Tibial nerve (tissue), 4 donors: Measurements from ENCODE around the gene PIN1. TPM values are rescaled to one million over a fixed set of nuclear protein-coding genes. Genes with fewer than 3 reads are reported as not detected.

ENCODE experiments used
- DNase-seq, 2 donors: peaks; one replicate each; pipeline ENCODE4 v3.0.0-alpha.2; 2019; ENCODE audit warnings: low spot score in 2 of 2
- H3K27ac ChIP-seq, 4 donors: fragments of 200-600 bp; sonication (generic) in 3 of 4; one replicate each; pipeline ENCODE4 v1.5.1; 2017 to 2019; ENCODE audit warnings: mild to moderate bottlenecking in 1 of 4
- H3K27me3 ChIP-seq, 2 donors: fragments of 200-600 bp; sonication (generic) in 1 of 2; one replicate each; pipeline versions ENCODE4 v1.5.1 to v1.6.0; 2017 to 2019
- H3K36me3 ChIP-seq, 3 donors: fragments of 200-600 bp; sonication (generic); one replicate each; pipeline ENCODE4 v1.5.1; 2018 to 2019
- H3K4me1 ChIP-seq, 4 donors: fragments of 200-600 bp; sonication (generic) in 3 of 4; one replicate each; pipeline ENCODE4 v1.5.1; 2017 to 2019
- H3K4me3 ChIP-seq, 4 donors: fragments of 200-600 bp; sonication (generic) in 3 of 4; one replicate each; pipeline ENCODE4 v1.5.1; 2017 to 2019; ENCODE audit warnings: mild to moderate bottlenecking in 1 of 4, moderate library complexity in 1 of 4
- H3K9me3 ChIP-seq, 4 donors: fragments of 200-600 bp; sonication (generic) in 3 of 4; one replicate each; pipeline ENCODE4 v1.5.1; 2017 to 2019
- CTCF ChIP-seq, 5 experiments: fragments of 200-600 bp in 3 of 5; fragments of 450-650 bp in 2 of 5; sonication (generic) in 3 of 5; IDR thresholded peaks; one replicate each; pipeline ENCODE4 v1.5.1; 2016 to 2019; ENCODE audit warnings: antibody characterized with exemption in 5 of 5, mild to moderate bottlenecking in 3 of 5, moderate library complexity in 2 of 5
- EP300 ChIP-seq, 2 donors: sonication (generic); formaldehyde crosslinking; IDR thresholded peaks; one replicate each; pipeline ENCODE4 v1.6.1; 2017; ENCODE audit warnings: antibody characterized with exemption in 2 of 2, mild to moderate bottlenecking in 1 of 2
- POLR2A ChIP-seq, 2 donors: fragments of 450-650 bp; IDR thresholded peaks; one replicate each; pipeline ENCODE4 v1.6.1; 2017; ENCODE audit warnings: antibody characterized with exemption in 2 of 2, mild to moderate bottlenecking in 2 of 2, moderate library complexity in 2 of 2
- WGBS, 2 donors: methylation state at CpG; one replicate each; pipeline ENCODE4 v1.1.5; 2018; 5-methylcytosine and 5-hydroxymethylcytosine counted together
- total RNA-seq, 4 donors: library from RNA; depleted of rRNA; stranded (reverse); fragments of >200 nt; gene quantifications; one replicate each; pipeline ENCODE4 v1.1.0, GENCODE V29; 2016

Gene PIN1
- total RNA-seq, 4 donors from 2014 or later, result 90.6 to 124 (median 103) TPM

GRCh38 chr19:9863759-9864158 is 28.6 kb downstream of the PIN1 start:
- WGBS, 2 donors, result 85 to 91% methylated on average over 5 of the region's 5 CpGs
- no peak overlapping the region for H3K27ac ChIP-seq

GRCh38 chr19:9865732-9866501 is 30.8 kb downstream of the PIN1 start:
- no peaks in the 10 kb centered on the region for H3K9me3 ChIP-seq
- H3K4me1 ChIP-seq, result no peaks in the 10 kb centered on the region
- DNase-seq, result no peak
- no peak overlapping the region for H3K27ac ChIP-seq
- H3K4me3 ChIP-seq, result no peak overlapping the region
- H3K27me3 ChIP-seq, result no peaks in the 10 kb centered on the region
- no peak for TF ChIP-seq POLR2A (IDR thresholded peaks at IDR 0.05)
- no peak for TF ChIP-seq CTCF (IDR thresholded peaks at IDR 0.05)
- no peak for TF ChIP-seq EP300 (IDR thresholded peaks at IDR 0.05)
- 68 to 70% methylated on average over 16 of the region's 16 CpGs for WGBS, 2 donors
- H3K36me3 ChIP-seq, result no peaks in the 10 kb centered on the region

More at GRCh38 chr19:9863759-9864158, 28.6 kb downstream of the PIN1 start:
- H3K27me3 ChIP-seq, result no peaks in the 10 kb centered on the region
- no peaks in the 10 kb centered on the region for H3K9me3 ChIP-seq
- no peaks in the 10 kb centered on the region for H3K4me1 ChIP-seq
- no peak for DNase-seq
- no peaks in the 10 kb centered on the region for H3K36me3 ChIP-seq
- H3K4me3 ChIP-seq, result no peak overlapping the region
- TF ChIP-seq EP300 (IDR thresholded peaks at IDR 0.05) (no peak), POLR2A (IDR thresholded peaks at IDR 0.05) (no peak), CTCF (IDR thresholded peaks at IDR 0.05) (no peak)

- DNase-seq, result no peak
- Histone ChIP-seq H3K36me3 (no peaks in the 10 kb centered on the region), H3K4me1 (no peaks in the 10 kb centered on the region), H3K27me3 (no peaks in the 10 kb centered on the region), H3K4me3 (no peak overlapping the region), H3K9me3 (no peaks in the 10 kb centered on the region), H3K27ac (no peak overlapping the region)
- no peak for TF ChIP-seq EP300 (IDR thresholded peaks at IDR 0.05)
- no peak for TF ChIP-seq POLR2A (IDR thresholded peaks at IDR 0.05)
- TF ChIP-seq CTCF (IDR thresholded peaks at IDR 0.05), result no peak
- 76% methylated on average over 7 of the region's 7 CpGs for WGBS, 2 donors
These were observed 34.0 kb downstream of the PIN1 start for GRCh38 chr19:9868983-9869617.

GRCh38 chr19:9871626-9872338 is 36.7 kb downstream of the PIN1 start:
- Histone ChIP-seq H3K27me3 (no peaks in the 10 kb centered on the region), H3K9me3 (no peaks in the 10 kb centered on the region), H3K36me3 (no peaks in the 10 kb centered on the region), H3K27ac (no peak overlapping the region), H3K4me1 (no peaks in the 10 kb centered on the region), H3K4me3 (no peak overlapping the region)
- WGBS, 2 donors, result 81 to 83% methylated on average over 15 to 16 of the region's 16 CpGs
- TF ChIP-seq CTCF (IDR thresholded peaks at IDR 0.05) (no peak), POLR2A (IDR thresholded peaks at IDR 0.05) (no peak), EP300 (IDR thresholded peaks at IDR 0.05) (no peak)
- DNase-seq, result no peak
